CD14-positive monocyte (primary cell): ENCODE data around the gene SRRM3. TPM values are rescaled to one million over a fixed set of nuclear protein-coding genes. Genes with fewer than 3 reads are reported as not detected.

ENCODE experiments used
- DNase-seq, 3 donors: peaks; one replicate each; pipeline ENCODE4 v3.0.0-alpha.2; 2011 to 2022
- H2AFZ ChIP-seq: 2 replicates; pipeline ENCODE4 v1.6.0; 2012; ENCODE audit warnings: mild to moderate bottlenecking, low read depth, low read length, inconsistent platforms; ENCODE audit not compliant: insufficient read depth, poor library complexity, severe bottlenecking
- H3K27ac ChIP-seq, 2 donors: 1 replicate in 1 of 2; 2 replicates in 1 of 2; pipeline ENCODE4 v1.5.1; 2012 to 2013; ENCODE audit warnings: low read length in 2 of 2, control low read depth in 1 of 2, inconsistent platforms in 1 of 2, low read depth in 1 of 2, mild to moderate bottlenecking in 1 of 2
- H3K27me3 ChIP-seq, 2 donors: one replicate each; pipeline versions ENCODE4 v1.6.0 to v1.6.1; 2011 to 2013; ENCODE audit warnings: low read length in 2 of 2; ENCODE audit not compliant: control insufficient read depth in 2 of 2, insufficient read depth in 2 of 2
- H3K36me3 ChIP-seq, 2 donors: replicated peaks in 1 of 2; 1 replicate in 1 of 2; 2 replicates in 1 of 2; pipeline versions ENCODE4 v1.5.1 to v1.6.1; 2012 to 2013; ENCODE audit warnings: low read length in 2 of 2, control low read depth in 1 of 2, inconsistent platforms in 1 of 2, mild to moderate bottlenecking in 1 of 2; ENCODE audit not compliant: insufficient read depth in 2 of 2, control insufficient read depth in 1 of 2
- H3K4me1 ChIP-seq, 2 donors: 1 replicate in 1 of 2; 2 replicates in 1 of 2; pipeline versions ENCODE4 v1.5.1 to v1.6.1; 2012 to 2013; ENCODE audit warnings: low read length in 2 of 2, control low read depth in 1 of 2, inconsistent platforms in 1 of 2, mild to moderate bottlenecking in 1 of 2, moderate library complexity in 1 of 2; ENCODE audit not compliant: insufficient read depth in 2 of 2, control insufficient read depth in 1 of 2
- H3K4me2 ChIP-seq: replicated peaks from 2 replicates; pipeline ENCODE3; 2012; ENCODE audit warnings: low read length, moderate library complexity, mild to moderate bottlenecking; ENCODE audit not compliant: poor library complexity, severe bottlenecking; ENCODE audit errors: extremely low read depth
- H3K4me3 ChIP-seq, 3 experiments: fragments of 200-600 bp in 1 of 3; sonication (generic) in 1 of 3; replicated peaks in 1 of 3; 1 replicate in 2 of 3; 2 replicates in 1 of 3; pipeline ENCODE4 v1.5.1; 2011 to 2013; ENCODE audit warnings: low read length in 3 of 3, mild to moderate bottlenecking in 3 of 3, control low read depth in 2 of 3, low read depth in 2 of 3, inconsistent platforms in 1 of 3, moderate library complexity in 1 of 3
- H3K79me2 ChIP-seq: 2 replicates; pipeline ENCODE4 v1.6.0; 2012; ENCODE audit warnings: mild to moderate bottlenecking, control low read depth, inconsistent platforms, low read length, moderate library complexity; ENCODE audit not compliant: insufficient read depth
- H3K9ac ChIP-seq: 2 replicates; pipeline ENCODE4 v1.6.0; 2017; ENCODE audit warnings: low read length, mild to moderate bottlenecking; ENCODE audit not compliant: insufficient read depth, poor library complexity, severe bottlenecking
- H3K9me3 ChIP-seq, 2 donors: replicated peaks in 1 of 2; 1 replicate in 1 of 2; 2 replicates in 1 of 2; pipeline versions ENCODE4 v1.5.1 to v1.6.1; 2012 to 2013; ENCODE audit warnings: low read length in 2 of 2, control low read depth in 1 of 2; ENCODE audit not compliant: control insufficient read depth in 1 of 2, insufficient read depth in 1 of 2
- H4K20me1 ChIP-seq: 2 replicates; pipeline ENCODE4 v1.6.0; 2012; ENCODE audit warnings: mild to moderate bottlenecking, low read length, control low read depth, moderate library complexity; ENCODE audit not compliant: insufficient read depth
- H3K27ac Mint-ChIP-seq, 7 donors: one replicate each; pipeline ENCODE4 v1.8.0; 2020; ENCODE audit warnings: mild to moderate bottlenecking in 7 of 7, mixed read lengths in 7 of 7, moderate library complexity in 6 of 7, inconsistent platforms in 2 of 7
- H3K27me3 Mint-ChIP-seq, 3 donors: one replicate each; pipeline ENCODE4 v1.8.0; 2021 to 2022; ENCODE audit warnings: low read depth in 3 of 3, mild to moderate bottlenecking in 3 of 3, mixed read lengths in 3 of 3, moderate library complexity in 3 of 3, inconsistent platforms in 1 of 3
- H3K36me3 Mint-ChIP-seq, 2 donors: one replicate each; pipeline ENCODE4 v1.8.0; 2020; ENCODE audit warnings: mixed read lengths in 2 of 2, inconsistent platforms in 1 of 2, mild to moderate bottlenecking in 1 of 2
- H3K4me1 Mint-ChIP-seq: one replicate; pipeline ENCODE4 v1.8.0; 2020; ENCODE audit warnings: mild to moderate bottlenecking, mixed read lengths
- H3K4me3 Mint-ChIP-seq, 2 donors: one replicate each; pipeline ENCODE4 v1.8.0; 2020; ENCODE audit warnings: mild to moderate bottlenecking in 2 of 2, mixed read lengths in 2 of 2, moderate library complexity in 1 of 2
- H3K9me3 Mint-ChIP-seq, 7 donors: one replicate each; pipeline ENCODE4 v1.8.0; 2020 to 2022; ENCODE audit warnings: mixed read lengths in 7 of 7, mild to moderate bottlenecking in 6 of 7, moderate library complexity in 6 of 7, inconsistent platforms in 2 of 7
- CTCF ChIP-seq: fragments of 200-600 bp; IDR thresholded peaks from one replicate; pipeline ENCODE4 v1.8.0; 2022; ENCODE audit warnings: antibody characterized with exemption, mild to moderate bottlenecking
- WGBS: methylation state at CpG from one replicate; pipeline ENCODE4 v1.1.5; 2013; ENCODE audit warnings: missing lambda C conversion rate; ENCODE audit not compliant: insufficient coverage; 5-methylcytosine and 5-hydroxymethylcytosine counted together
- intact Hi-C, 2 donors: fragments of 100-400 bp; cut with micrococcal nuclease; formaldehyde crosslinking; loops; one replicate each; pipeline versions ENCODE4 v1.15.0 to v1.15.1; 2023
- polyA plus RNA-seq, 3 donors: library from polyadenylated mRNA; depleted of rRNA in 1 of 3; unstranded in 2 of 3; stranded (reverse) in 1 of 3; fragments of 300-500 nt in 2 of 3; fragments of >200 nt in 1 of 3; fragmentation: Illumina TruSeq in 2 of 3; gene quantifications; 1 replicate in 2 of 3; 2 replicates in 1 of 3; pipeline ENCODE4 v1.2.3, GENCODE V29; 2012 to 2021

The SRRM3 gene
- polyA plus RNA-seq, 3 donors = not detected

GRCh38 chr7:76262683-76263402 lies 61.1 kb downstream of the SRRM3 start:
- DNase-seq = peak; percentile 21 to 48 (median 42)
- Histone ChIP-seq H3K79me2 (no peaks in the 10 kb centered on the region), H3K4me2 (no peak overlapping the region), H3K27me3 (peaks cover 14 to 37% of the 10 kb centered on the region in 2 donors), H3K9me3 (no peaks in the 10 kb centered on the region), H2AFZ (no peak overlapping the region), H3K9ac (no peak overlapping the region), H3K27ac (no peak overlapping the region), H3K4me1 (peaks cover 0 to 5% of the 10 kb centered on the region in 2 donors), H3K36me3 (no peaks in the 10 kb centered on the region), H3K4me3 (no peak overlapping the region), H4K20me1 (no peaks in the 10 kb centered on the region)
- peak; percentile 81 for TF ChIP-seq CTCF
- H3K36me3 Mint-ChIP-seq = peaks cover 0 to 2% of the 10 kb centered on the region in 2 donors
- H3K9me3 Mint-ChIP-seq = peaks cover 0 to 19% (median 6%) of the 10 kb centered on the region in 7 donors
- intact Hi-C loops = loop anchor here in 1 of 2 donors (5.0 kb wide), 1 partner anchor 86 kb away; no protein-coding TSS in a partner anchor
- H3K4me1 Mint-ChIP-seq = peaks cover 7% of the 10 kb centered on the region
- H3K27me3 Mint-ChIP-seq = peaks cover 39 to 60% (median 49%) of the 10 kb centered on the region in 3 donors
- WGBS = 75% methylated on average over 2 of the region's 7 CpGs
- no peak overlapping the region for H3K27ac Mint-ChIP-seq
- H3K4me3 Mint-ChIP-seq = no peak overlapping the region

- intact Hi-C loops = no loop called here
- H3K4me3 Mint-ChIP-seq = no peak overlapping the region
- H3K27ac Mint-ChIP-seq = no peak overlapping the region
- Histone ChIP-seq H4K20me1 (no peaks in the 10 kb centered on the region), H3K27ac (no peak overlapping the region), H3K4me2 (no peak overlapping the region), H3K79me2 (no peaks in the 10 kb centered on the region), H3K36me3 (no peaks in the 10 kb centered on the region), H3K4me3 (no peak overlapping the region), H3K27me3 (peaks cover 6 to 40% of the 10 kb centered on the region in 2 donors), H3K4me1 (peaks cover 0 to 5% of the 10 kb centered on the region in 2 donors), H3K9ac (no peak overlapping the region), H3K9me3 (no peaks in the 10 kb centered on the region), H2AFZ (no peak overlapping the region)
- peaks cover 0 to 5% (median 2%) of the 10 kb centered on the region in 7 donors for H3K9me3 Mint-ChIP-seq
- TF ChIP-seq CTCF = no peak
- WGBS = no CpG with 5 or more reads among the region's 7 CpGs
- peaks cover 6% of the 10 kb centered on the region for H3K4me1 Mint-ChIP-seq
- H3K36me3 Mint-ChIP-seq = no peaks in the 10 kb centered on the region
- H3K27me3 Mint-ChIP-seq = peaks cover 42 to 60% (median 53%) of the 10 kb centered on the region in 3 donors
- DNase-seq = no peak
These were observed 63.6 kb downstream of the SRRM3 start for GRCh38 chr7:76265299-76265698.
